HG03439 (cell line): ENCODE results near the gene APMAP.
"Not testable (repeated sequence)": the region's sequence is repeated elsewhere in the genome, so short reads cannot be mapped to it uniquely, and the experiment has no call there.

Source experiments
- ATAC-seq: cut with Tn5 transposase; IDR thresholded peaks from one replicate; pipeline ENCODE4 v1.9.1; 2021; ENCODE audit warnings: mild to moderate bottlenecking, moderate library complexity; ENCODE audit not compliant: unreplicated experiment

APMAP gene

GRCh38 chr20:25008388-25009217 is 16.1 kb upstream of the APMAP start:
- ATAC-seq = no peak

GRCh38 chr20:25007491-25008305 is 15.1 kb upstream of the APMAP start:
- ATAC-seq = no peak

- ATAC-seq = no peak
Measured at GRCh38 chr20:25006431-25007167, 14.0 kb upstream of the APMAP start.

- no peak for ATAC-seq
Measured at GRCh38 chr20:25005661-25006060, 13.1 kb upstream of the APMAP start.

- no peak for ATAC-seq
Measured at GRCh38 chr20:25005220-25005619, 12.7 kb upstream of the APMAP start.

GRCh38 chr20:25003002-25003401 is 10.5 kb upstream of the APMAP start:
- no peak for ATAC-seq

GRCh38 chr20:25001323-25001722 is 8.8 kb upstream of the APMAP start:
- ATAC-seq = not testable (repeated sequence)

GRCh38 chr20:25000268-25000801 is 7.8 kb upstream of the APMAP start:
- no peak for ATAC-seq

- no peak for ATAC-seq
Measured at GRCh38 chr20:24999568-24999967, 7.0 kb upstream of the APMAP start.

GRCh38 chr20:24998631-24999445 is 6.3 kb upstream of the APMAP start:
- ATAC-seq = no peak

GRCh38 chr20:24998121-24998520 is 5.6 kb upstream of the APMAP start:
- ATAC-seq = no peak

GRCh38 chr20:24996449-24997377 is 4.2 kb upstream of the APMAP start:
- ATAC-seq = no peak

GRCh38 chr20:24995741-24996448 is 3.3 kb upstream of the APMAP start:
- no peak for ATAC-seq

GRCh38 chr20:24994470-24995368 is 2.2 kb upstream of the APMAP start:
- peak; percentile 29 for ATAC-seq

GRCh38 chr20:24994186-24994465 is 1.6 kb upstream of the APMAP start:
- no peak for ATAC-seq

GRCh38 chr20:24993337-24994185 is 1.0 kb upstream of the APMAP start:
- ATAC-seq = no peak
